Neural cell (in vitro differentiated cells): Measurements from ENCODE around the gene BRCA2. TPM values are rescaled to one million over a fixed set of nuclear protein-coding genes. Genes with fewer than 3 reads are reported as not detected.

ENCODE experiments used
- H2AFZ ChIP-seq: fragments of 200-600, 300-800 bp; sonication (generic), shearing (Covaris generic); 2 replicates; pipeline ENCODE4 v1.6.0; 2014; ENCODE audit warnings: low read depth, mild to moderate bottlenecking, antibody characterized with exemption, low read length, moderate library complexity
- H3F3A ChIP-seq: fragments of 200-600 bp; shearing (Covaris generic); 2 replicates; pipeline ENCODE4 v1.6.1; 2016; ENCODE audit warnings: mild to moderate bottlenecking, moderate library complexity, mixed read lengths, antibody characterized with exemption, low read length; ENCODE audit not compliant: insufficient read depth, poor library complexity, severe bottlenecking
- H3K27ac ChIP-seq: fragments of 200-600, 300-800 bp; sonication (generic), shearing (Covaris generic); 2 replicates; pipeline ENCODE4 v1.5.1; 2014; ENCODE audit warnings: mild to moderate bottlenecking, low read length, moderate library complexity
- H3K27me3 ChIP-seq: fragments of 300-800, 200-600 bp; sonication (generic), shearing (Covaris generic); 2 replicates; pipeline ENCODE4 v1.6.0; 2014; ENCODE audit warnings: mild to moderate bottlenecking, low read depth, low read length, moderate library complexity; ENCODE audit not compliant: insufficient read depth
- H3K36me3 ChIP-seq: fragments of 300-800, 200-600 bp; sonication (generic), shearing (Covaris generic); 2 replicates; pipeline ENCODE4 v1.5.1; 2014; ENCODE audit warnings: mild to moderate bottlenecking, antibody characterized with exemption, low read length, moderate library complexity; ENCODE audit not compliant: insufficient read depth
- H3K4me2 ChIP-seq: fragments of 300-800, 200-600 bp; sonication (generic), shearing (Covaris generic); 2 replicates; pipeline ENCODE4 v1.6.0; 2014; ENCODE audit warnings: mild to moderate bottlenecking, low read length
- H3K4me3 ChIP-seq: fragments of 300-800, 200-600 bp; sonication (generic), shearing (Covaris generic); 2 replicates; pipeline ENCODE4 v1.5.1; 2014; ENCODE audit warnings: mild to moderate bottlenecking, low read length, moderate library complexity
- H3K79me2 ChIP-seq: fragments of 200-600 bp; shearing (Covaris generic); replicated peaks from 2 replicates; pipeline ENCODE4 v1.6.0; 2014; ENCODE audit warnings: mild to moderate bottlenecking, low read length, moderate library complexity; ENCODE audit not compliant: insufficient read depth
- H3K9ac ChIP-seq: fragments of 300-800, 200-600 bp; sonication (generic), shearing (Covaris generic); 2 replicates; pipeline ENCODE4 v1.6.1; 2016; ENCODE audit warnings: mild to moderate bottlenecking, low read length, mixed read lengths
- H3K9me2 ChIP-seq: fragments of 200-600 bp; shearing (Covaris generic); 2 replicates; pipeline ENCODE4 v1.6.1; 2016; ENCODE audit warnings: mild to moderate bottlenecking, low read length, mixed read lengths; ENCODE audit not compliant: insufficient read depth
- H3K9me3 ChIP-seq: fragments of 200-600, 300-800 bp; sonication (generic), shearing (Covaris generic); 2 replicates; pipeline ENCODE4 v1.6.1; 2016; ENCODE audit warnings: mild to moderate bottlenecking, mixed run types, low read length, moderate library complexity, mixed read lengths
- H4K20me1 ChIP-seq: fragments of 200-600 bp; shearing (Covaris generic); 2 replicates; pipeline ENCODE4 v1.6.1; 2016; ENCODE audit warnings: mild to moderate bottlenecking, mixed run types; ENCODE audit not compliant: insufficient read depth
- CTCF ChIP-seq: fragments of 450-650 bp; IDR thresholded peaks from 2 replicates; pipeline ENCODE4 v1.5.1; 2014; ENCODE audit warnings: antibody characterized with exemption, mild to moderate bottlenecking, moderate library complexity; ENCODE audit not compliant: poor library complexity, severe bottlenecking
- EP300 ChIP-seq: fragments of 450-650 bp; conservative IDR thresholded peaks from 2 replicates; pipeline ENCODE4 v1.6.1; 2014; ENCODE audit warnings: antibody characterized with exemption, mild to moderate bottlenecking, moderate library complexity; ENCODE audit not compliant: poor library complexity, severe bottlenecking
- EZH2 ChIP-seq: fragments of 200-600, 300-800 bp; shearing (Covaris generic), sonication (generic); IDR thresholded peaks from 2 replicates; pipeline ENCODE4 v1.6.1; 2014; ENCODE audit warnings: antibody characterized with exemption, low read length, borderline replicate concordance, mild to moderate bottlenecking; ENCODE audit not compliant: insufficient read depth, poor library complexity, severe bottlenecking
- MXI1 ChIP-seq: fragments of 450-650 bp; conservative IDR thresholded peaks from 2 replicates; pipeline ENCODE4 v1.6.1; 2014; ENCODE audit warnings: antibody characterized with exemption, mild to moderate bottlenecking; ENCODE audit not compliant: poor library complexity, severe bottlenecking
- POLR2AphosphoS5 ChIP-seq: IDR thresholded peaks from 2 replicates; pipeline ENCODE4 v1.6.1; 2012
- RAD21 ChIP-seq: fragments of 450-650 bp; conservative IDR thresholded peaks from 2 replicates; pipeline ENCODE4 v1.6.1; 2014; ENCODE audit warnings: antibody characterized with exemption, mild to moderate bottlenecking, moderate library complexity
- REST ChIP-seq: IDR thresholded peaks from 2 replicates; pipeline ENCODE4 v1.6.1; 2012; ENCODE audit warnings: borderline replicate concordance
- SMC3 ChIP-seq: fragments of 450-650 bp; conservative IDR thresholded peaks from 2 replicates; pipeline ENCODE4 v1.6.1; 2014; ENCODE audit warnings: antibody characterized with exemption, mild to moderate bottlenecking, moderate library complexity; ENCODE audit not compliant: poor library complexity
- TAF1 ChIP-seq: IDR thresholded peaks from 2 replicates; pipeline ENCODE4 v1.6.1; 2012; ENCODE audit warnings: low read depth
- polyA plus RNA-seq: library from polyadenylated mRNA; depleted of rRNA; stranded (reverse); fragments of >200 nt; gene quantifications from 2 replicates; pipeline ENCODE4 v1.2.3, GENCODE V29; 2014

BRCA2 gene
- polyA plus RNA-seq, 1 donor from 2014 or later, result 0.11 TPM

- no peak overlapping the region for H2AFZ ChIP-seq
- H3K27me3 ChIP-seq, result no peaks in the 10 kb centered on the region
- no peaks in the 10 kb centered on the region for H3K9me3 ChIP-seq
- H3K79me2 ChIP-seq, result no peaks in the 10 kb centered on the region
- H3F3A ChIP-seq, result no peaks in the 10 kb centered on the region
- H3K4me2 ChIP-seq, result no peak overlapping the region
- no peak overlapping the region for H3K9ac ChIP-seq
- no peak overlapping the region for H3K4me3 ChIP-seq
- TF ChIP-seq RAD21, result no peak
- no peak for TF ChIP-seq MXI1
- TF ChIP-seq EP300, result no peak
- TF ChIP-seq POLR2AphosphoS5, result no peak
- no peak for TF ChIP-seq SMC3
- TF ChIP-seq TAF1, result no peak
- no peak for TF ChIP-seq CTCF
- TF ChIP-seq EZH2, result no peak
- no peak for TF ChIP-seq REST
- H3K9me2 ChIP-seq, result no peaks in the 10 kb centered on the region
- no peaks in the 10 kb centered on the region for H4K20me1 ChIP-seq
- no peak overlapping the region for H3K27ac ChIP-seq
- H3K36me3 ChIP-seq, result peaks cover 12% of the 10 kb centered on the region
Observed at GRCh38 chr13:32272021-32272683, 43.2 kb upstream of the BRCA2 start.

- no peak overlapping the region for H3K27ac ChIP-seq
- TF ChIP-seq REST (no peak), SMC3 (no peak), EZH2 (no peak), CTCF (no peak), EP300 (no peak), RAD21 (no peak), TAF1 (no peak), MXI1 (no peak), POLR2AphosphoS5 (no peak)
- H3K9ac ChIP-seq, result no peak overlapping the region
- H3K9me2 ChIP-seq, result no peaks in the 10 kb centered on the region
- H3K4me3 ChIP-seq, result no peak overlapping the region
- peaks cover 29% of the 10 kb centered on the region for H3K36me3 ChIP-seq
- H3F3A ChIP-seq, result no peaks in the 10 kb centered on the region
- H2AFZ ChIP-seq, result no peak overlapping the region
- no peaks in the 10 kb centered on the region for H3K9me3 ChIP-seq
- H3K27me3 ChIP-seq, result no peaks in the 10 kb centered on the region
- H3K79me2 ChIP-seq, result no peaks in the 10 kb centered on the region
- no peak overlapping the region for H3K4me2 ChIP-seq
- no peaks in the 10 kb centered on the region for H4K20me1 ChIP-seq
Observed at GRCh38 chr13:32277839-32278238, 37.5 kb upstream of the BRCA2 start.
